Motor neuron (in vitro differentiated cells): ENCODE measurements around the gene RFPL1. TPM values are rescaled to one million over a fixed set of nuclear protein-coding genes. Genes with fewer than 3 reads are reported as not detected.

Source experiments
- ATAC-seq, 8 experiments: fragments of 200-7000 bp; cut with Tn5 transposase; replicated peaks in 6 of 8; 2 replicates each; pipeline ENCODE4 v1.8.0; 2021; ENCODE audit warnings: mild to moderate bottlenecking in 8 of 8, moderate library complexity in 8 of 8
- H3K27ac ChIP-seq, 2 donors: fragments of 250-450 bp; sonication (Bioruptor Pico); 2 replicates each; pipeline ENCODE4 v1.9.0; 2021; ENCODE audit warnings: antibody characterized with exemption in 2 of 2, mild to moderate bottlenecking in 2 of 2, moderate library complexity in 1 of 2
- H3K4me1 ChIP-seq, 2 donors: fragments of 250-450 bp; sonication (Bioruptor Pico); replicated peaks in 1 of 2; 2 replicates each; pipeline ENCODE4 v1.6.1; 2021; ENCODE audit warnings: antibody characterized with exemption in 2 of 2, mild to moderate bottlenecking in 2 of 2, moderate library complexity in 1 of 2
- H3K4me3 ChIP-seq, 5 donors: fragments of 250-450 bp; sonication (Bioruptor Pico); 2 replicates each; pipeline ENCODE4 v1.9.0; 2021; ENCODE audit warnings: antibody characterized with exemption in 5 of 5, mild to moderate bottlenecking in 5 of 5, moderate library complexity in 4 of 5
- WGBS, 10 experiments: fragments of 450-650 bp; shearing (Covaris generic); methylation state at CpG; one replicate each; pipeline ENCODE4 v1.0.0; 2022; 5-methylcytosine and 5-hydroxymethylcytosine counted together
- in situ Hi-C, 9 experiments: fragments of 400-800 bp; cut with MboI; loops; one replicate each; pipeline ENCODE4 v1.15.0; 2021; ENCODE audit warnings: low sequenced_read_pairs in 9 of 9, low pct_unique_long_range_greater_than_20kb in 2 of 9; ENCODE audit not compliant: unreplicated experiment in 9 of 9
- total RNA-seq, 8 experiments: library from RNA; unstranded; fragments of 300-600 nt; gene quantifications; 2 replicates each; pipeline versions ENCODE4 v1.2.3 to v1.2.4, GENCODE V29; 2022

Gene RFPL1
- total RNA-seq, 8 experiments from 2014 or later = 0.05 to 0.62 (median 0.50) TPM; not detected in 4

- in situ Hi-C loops = no loop called here
- Histone ChIP-seq H3K4me1 (peaks cover 3 to 4% of the 10 kb centered on the region in 2 donors), H3K4me3 (no peak overlapping the region), H3K27ac (no peak overlapping the region)
- 54 to 100% (median 93%) methylated on average over 2 to 4 of the region's 4 CpGs; no CpG with 5 or more reads in 1 of the 10 experiments for WGBS, 10 experiments
- ATAC-seq = no peak
These were observed 7.1 kb downstream of the RFPL1 start for GRCh38 chr22:29445508-29445907.

- in situ Hi-C loops = no loop called here
- 42 to 100% (median 61%) methylated on average over 1 to 4 of the region's 5 CpGs; no CpG with 5 or more reads in 4 of the 10 experiments for WGBS, 10 experiments
- peaks cover 3 to 4% of the 10 kb centered on the region in 2 donors for H3K4me1 ChIP-seq
- no peak overlapping the region for H3K4me3 ChIP-seq
- no peak overlapping the region for H3K27ac ChIP-seq
- no peak for ATAC-seq
These were observed 9.5 kb downstream of the RFPL1 start for GRCh38 chr22:29447906-29448305.

- in situ Hi-C loops = no loop called here
- no peak for ATAC-seq
- WGBS, 10 experiments = 51 to 100% (median 86%) methylated on average over 1 to 8 of the region's 11 CpGs; no CpG with 5 or more reads in 4 of the 10 experiments
- no peak overlapping the region for H3K27ac ChIP-seq
- no peaks in the 10 kb centered on the region for H3K4me1 ChIP-seq
- H3K4me3 ChIP-seq = no peak overlapping the region
These were observed 11.0 kb downstream of the RFPL1 start for GRCh38 chr22:29449296-29449875.

GRCh38 chr22:29450222-29450621, 11.8 kb downstream of the RFPL1 start:
- Histone ChIP-seq H3K27ac (no peak overlapping the region), H3K4me1 (no peaks in the 10 kb centered on the region), H3K4me3 (no peak overlapping the region)
- in situ Hi-C loops = no loop called here
- ATAC-seq = no peak
- WGBS, 10 experiments = 42 to 90% (median 80%) methylated on average over 2 to 8 of the region's 8 CpGs

- ATAC-seq = no peak
- Histone ChIP-seq H3K4me3 (no peak overlapping the region), H3K4me1 (peaks cover 4 to 10% of the 10 kb centered on the region in 2 donors), H3K27ac (no peak overlapping the region)
- in situ Hi-C loops = no loop called here
- 64 to 100% (median 89%) methylated on average over 1 to 4 of the region's 4 CpGs; no CpG with 5 or more reads in 1 of the 10 experiments for WGBS, 10 experiments
These were observed 13.5 kb downstream of the RFPL1 start for GRCh38 chr22:29451863-29452262.

GRCh38 chr22:29454276-29454675, 15.9 kb downstream of the RFPL1 start:
- in situ Hi-C loops = no loop called here
- ATAC-seq = no peak
- 70 to 100% (median 84%) methylated on average over 2 to 4 of the region's 8 CpGs; no CpG with 5 or more reads in 6 of the 10 experiments for WGBS, 10 experiments
- Histone ChIP-seq H3K4me3 (no peak overlapping the region), H3K27ac (no peak overlapping the region), H3K4me1 (peaks cover 4 to 11% of the 10 kb centered on the region in 2 donors)

- no peak overlapping the region for H3K4me3 ChIP-seq
- peaks cover 4 to 11% of the 10 kb centered on the region in 2 donors for H3K4me1 ChIP-seq
- WGBS, 10 experiments = 50 to 100% (median 87%) methylated on average over 1 to 3 of the region's 9 CpGs; no CpG with 5 or more reads in 4 of the 10 experiments
- peak in 4 of 8 experiments; percentile 30 to 40 (median 34) for ATAC-seq
- in situ Hi-C loops = no loop called here
- H3K27ac ChIP-seq = no peak overlapping the region
These were observed 17.9 kb downstream of the RFPL1 start for GRCh38 chr22:29456211-29456671.

- peaks cover 4 to 11% of the 10 kb centered on the region in 2 donors for H3K4me1 ChIP-seq
- WGBS, 10 experiments = 0 to 44% (median 18%) methylated on average over 1 to 3 of the region's 4 CpGs; no CpG with 5 or more reads in 4 of the 10 experiments
- H3K4me3 ChIP-seq = no peak overlapping the region
- in situ Hi-C loops = no loop called here
- peak in 3 of 8 experiments; percentile 59 to 83 (median 65) for ATAC-seq
- no peak overlapping the region for H3K27ac ChIP-seq
These were observed 19.3 kb downstream of the RFPL1 start for GRCh38 chr22:29457730-29458129.

- H3K27ac ChIP-seq = no peak overlapping the region
These were observed 20.2 kb downstream of the RFPL1 start for GRCh38 chr22:29458551-29458950.

GRCh38 chr22:29459773-29460172, 21.4 kb downstream of the RFPL1 start:
- 0 to 87% methylated on average over 1 to 3 of the region's 9 CpGs; no CpG with 5 or more reads in 8 of the 10 experiments for WGBS, 10 experiments
- in situ Hi-C loops = no loop called here
- ATAC-seq = peak in 6 of 8 experiments; percentile 42 to 83 (median 61)
- Histone ChIP-seq H3K27ac (no peak overlapping the region), H3K4me1 (peaks cover 20 to 24% of the 10 kb centered on the region in 2 donors), H3K4me3 (no peak overlapping the region)

More at GRCh38 chr22:29458551-29458950, 20.2 kb downstream of the RFPL1 start:
- no peak for ATAC-seq
- in situ Hi-C loops = no loop called here
- no peak overlapping the region for H3K4me3 ChIP-seq
- H3K4me1 ChIP-seq = peaks cover 11 to 16% of the 10 kb centered on the region in 2 donors

GRCh38 chr22:29461263-29461662, 22.9 kb downstream of the RFPL1 start:
- ATAC-seq = no peak

GRCh38 chr22:29463629-29464028, 25.2 kb downstream of the RFPL1 start:
- ATAC-seq = peak in 5 of 8 experiments; percentile 64 to 92 (median 84)
- H3K4me1 ChIP-seq = peaks cover 14 to 16% of the 10 kb centered on the region in 2 donors
- 80 to 100% (median 83%) methylated on average over 2 to 4 of the region's 7 CpGs; no CpG with 5 or more reads in 7 of the 10 experiments for WGBS, 10 experiments
- no peak overlapping the region for H3K4me3 ChIP-seq
- in situ Hi-C loops = no loop called here
- H3K27ac ChIP-seq = peak overlapping the region; percentile 67 to 75

More at GRCh38 chr22:29461263-29461662, 22.9 kb downstream of the RFPL1 start:
- peaks cover 17 to 20% of the 10 kb centered on the region in 2 donors for H3K4me1 ChIP-seq
- no peak overlapping the region for H3K27ac ChIP-seq
- no peak overlapping the region for H3K4me3 ChIP-seq
- in situ Hi-C loops = no loop called here
- 17 to 100% (median 84%) methylated on average over 1 to 4 of the region's 5 CpGs; no CpG with 5 or more reads in 4 of the 10 experiments for WGBS, 10 experiments

- in situ Hi-C loops = no loop called here
- ATAC-seq = no peak
- no peak overlapping the region for H3K4me3 ChIP-seq
- H3K4me1 ChIP-seq = peaks cover 14 to 16% of the 10 kb centered on the region in 2 donors
- 20 to 95% (median 67%) methylated on average over 1 to 4 of the region's 7 CpGs; no CpG with 5 or more reads in 5 of the 10 experiments for WGBS, 10 experiments
- peak overlapping the region in 1 of 2 donors; percentile 60 for H3K27ac ChIP-seq
These were observed 26.2 kb downstream of the RFPL1 start for GRCh38 chr22:29464581-29464980.
